ENCODE results near the gene NUDT7.

Gene NUDT7

GRCh38 chr16:77787452-77787851 is 65.1 kb downstream of the NUDT7 start:
- in situ Hi-C loops (cut with MboI; ENCODE audit: low sequenced_read_pairs, unreplicated experiment) = no loop called here
- TF ChIP-seq, protein P1, sequence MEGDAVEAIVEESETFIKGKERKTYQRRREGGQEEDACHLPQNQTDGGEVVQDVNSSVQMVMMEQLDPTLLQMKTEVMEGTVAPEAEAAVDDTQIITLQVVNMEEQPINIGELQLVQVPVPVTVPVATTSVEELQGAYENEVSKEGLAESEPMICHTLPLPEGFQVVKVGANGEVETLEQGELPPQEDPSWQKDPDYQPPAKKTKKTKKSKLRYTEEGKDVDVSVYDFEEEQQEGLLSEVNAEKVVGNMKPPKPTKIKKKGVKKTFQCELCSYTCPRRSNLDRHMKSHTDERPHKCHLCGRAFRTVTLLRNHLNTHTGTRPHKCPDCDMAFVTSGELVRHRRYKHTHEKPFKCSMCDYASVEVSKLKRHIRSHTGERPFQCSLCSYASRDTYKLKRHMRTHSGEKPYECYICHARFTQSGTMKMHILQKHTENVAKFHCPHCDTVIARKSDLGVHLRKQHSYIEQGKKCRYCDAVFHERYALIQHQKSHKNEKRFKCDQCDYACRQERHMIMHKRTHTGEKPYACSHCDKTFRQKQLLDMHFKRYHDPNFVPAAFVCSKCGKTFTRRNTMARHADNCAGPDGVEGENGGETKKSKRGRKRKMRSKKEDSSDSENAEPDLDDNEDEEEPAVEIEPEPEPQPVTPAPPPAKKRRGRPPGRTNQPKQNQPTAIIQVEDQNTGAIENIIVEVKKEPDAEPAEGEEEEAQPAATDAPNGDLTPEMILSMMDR (IDR thresholded peaks at IDR 0.05; ENCODE audit: borderline replicate concordance, control extremely low read depth, extremely low read depth, insufficient read depth, missing control alignments) = no peak
- no peak for DNase-seq (ENCODE audit: low spot score)

GRCh38 chr16:77788181-77789084 is 66.1 kb downstream of the NUDT7 start, which contains the start of gene VAT1L:
Gene VAT1L, plus strand, starts transcription at chr16:77788564. Its CDS starts 119 bp downstream, at chr16:77788683.
- TF ChIP-seq, protein P1 (IDR thresholded peaks at IDR 0.05; ENCODE audit: borderline replicate concordance, control extremely low read depth, extremely low read depth, insufficient read depth, missing control alignments) = no peak
- in situ Hi-C loops (cut with MboI; ENCODE audit: low sequenced_read_pairs, unreplicated experiment) = no loop called here
- peak; percentile 48 for DNase-seq (ENCODE audit: low spot score)

DNA sequence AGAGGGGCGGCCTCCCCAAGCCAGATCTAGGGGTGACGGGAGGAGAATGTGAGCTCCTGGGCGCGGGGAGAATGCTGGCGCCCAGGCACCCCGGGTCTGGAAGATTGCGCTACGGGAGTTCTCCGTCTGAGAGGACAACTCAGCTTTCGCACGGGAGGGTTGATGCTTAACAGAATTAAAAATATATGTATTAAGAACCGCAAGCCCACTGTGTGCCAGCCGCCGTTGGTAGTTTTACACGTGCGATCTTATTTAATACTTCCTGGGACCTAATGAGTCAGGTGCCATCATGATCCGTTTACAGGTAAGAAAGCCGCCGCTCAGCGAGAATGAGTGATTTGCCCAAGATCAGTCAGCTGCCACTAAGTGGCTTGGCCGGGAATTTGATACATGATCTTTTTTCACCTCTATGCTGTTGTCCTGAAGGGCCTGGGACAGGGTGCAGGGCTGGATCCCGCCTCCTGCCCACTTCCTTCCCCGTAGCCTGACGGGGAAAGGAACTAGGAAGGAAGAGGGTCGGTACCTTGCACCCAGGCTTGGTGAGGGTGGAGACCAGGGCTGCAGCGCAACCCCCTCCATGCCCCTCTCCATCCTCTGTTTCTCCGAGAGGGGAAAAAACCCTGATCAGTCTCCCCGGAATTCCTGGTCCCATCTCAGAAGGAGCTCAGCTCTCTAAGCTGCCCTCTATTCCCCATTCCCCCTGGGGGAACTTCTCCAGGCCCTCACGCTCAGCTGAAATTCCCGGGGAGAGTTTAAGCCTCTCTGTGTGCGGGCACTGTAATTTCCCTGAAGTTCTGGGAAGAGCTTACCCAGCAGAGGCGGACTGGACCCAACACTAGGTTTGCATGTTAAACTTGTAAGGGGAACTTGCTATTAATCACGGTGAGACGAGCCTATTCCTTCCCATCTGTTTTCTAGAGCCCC is 67.0 kb downstream of the NUDT7 start:
- no peak for DNase-seq (ENCODE audit: low spot score)

DNA sequence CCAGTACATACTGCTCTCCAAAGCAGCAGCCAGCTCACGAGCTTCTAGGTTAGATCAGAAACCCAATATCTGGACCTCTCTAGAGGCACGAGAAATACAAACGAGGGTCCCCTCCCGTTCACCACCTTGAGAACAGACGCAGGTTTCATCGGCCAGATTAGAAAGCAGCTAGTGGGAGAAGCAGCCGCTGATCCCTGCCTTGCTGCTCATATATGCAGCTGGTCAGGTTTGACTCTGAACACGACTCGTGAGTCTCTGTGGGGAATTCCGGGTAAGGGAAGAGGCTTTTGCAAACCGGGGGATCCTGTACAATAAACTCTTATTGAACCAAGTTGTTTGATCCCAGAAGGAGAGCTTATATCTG is 67.7 kb downstream of the NUDT7 start:
- TF ChIP-seq, protein P1 (IDR thresholded peaks at IDR 0.05; ENCODE audit: borderline replicate concordance, control extremely low read depth, extremely low read depth, insufficient read depth, missing control alignments) = no peak
- DNase-seq (ENCODE audit: low spot score) = no peak
- in situ Hi-C loops (cut with MboI; ENCODE audit: low sequenced_read_pairs, unreplicated experiment) = no loop called here

More for the DNA sequence above, 67.0 kb downstream of the NUDT7 start:
- in situ Hi-C loops (cut with MboI; ENCODE audit: low sequenced_read_pairs, unreplicated experiment) = no loop called here
- TF ChIP-seq, protein P1 (IDR thresholded peaks at IDR 0.05; ENCODE audit: borderline replicate concordance, control extremely low read depth, extremely low read depth, insufficient read depth, missing control alignments) = no peak

GRCh38 chr16:77790912-77791311 is 68.6 kb downstream of the NUDT7 start:
- TF ChIP-seq, protein P1 (IDR thresholded peaks at IDR 0.05; ENCODE audit: borderline replicate concordance, control extremely low read depth, extremely low read depth, insufficient read depth, missing control alignments) = no peak
- no peak for DNase-seq (ENCODE audit: low spot score)
- in situ Hi-C loops (cut with MboI; ENCODE audit: low sequenced_read_pairs, unreplicated experiment) = no loop called here

Measured in GM13976 (cell line).